SK-N-SH (cell line): ENCODE results near the gene RHBDL3.

ENCODE experiments used
- EP300 ChIP-seq, 2 experiments: IDR thresholded peaks; 2 replicates each; pipeline versions ENCODE4 v1.4.0 to v1.6.1; 2012; ENCODE audit warnings: borderline replicate concordance in 1 of 2, low read depth in 1 of 2, low read length in 1 of 2
- FOSL2 ChIP-seq: IDR thresholded peaks from 2 replicates; pipeline ENCODE4 v1.4.0; 2012; ENCODE audit warnings: low read depth, mild to moderate bottlenecking, moderate library complexity, borderline replicate concordance
- MXI1 ChIP-seq: IDR thresholded peaks from 2 replicates; pipeline ENCODE4 v1.6.1; 2012; ENCODE audit warnings: mild to moderate bottlenecking, low read depth, low read length, improper control_type of control experiment
- POLR2AphosphoS5 ChIP-seq: IDR thresholded peaks from 2 replicates; pipeline ENCODE4 v1.6.1; 2012; ENCODE audit warnings: low read depth, low read length
- RCOR1 ChIP-seq: fragments of 150-350 bp; IDR thresholded peaks from 2 replicates; pipeline ENCODE4 v1.6.1; 2017; ENCODE audit warnings: antibody characterized with exemption, low read length
- RFX5 ChIP-seq: IDR thresholded peaks from 2 replicates; pipeline ENCODE4 v1.6.1; 2012; ENCODE audit warnings: mild to moderate bottlenecking, improper control_type of control experiment, low read length
- TCF12 ChIP-seq: IDR thresholded peaks from 2 replicates; pipeline ENCODE4 v1.4.0; 2012
- YY1 ChIP-seq: IDR thresholded peaks from 2 replicates; pipeline ENCODE4 v1.4.0; 2012; ENCODE audit warnings: low read depth, mild to moderate bottlenecking
- TF ChIP-seq, protein P1 (sequence below): fragments of 200-600 bp; sonication (generic); IDR thresholded peaks from 2 replicates; pipeline ENCODE4 v1.6.1; 2017; ENCODE audit warnings: antibody characterized with exemption, mild to moderate bottlenecking, moderate library complexity
- TF ChIP-seq, protein P2 (sequence below): IDR thresholded peaks from 2 replicates; pipeline ENCODE4 v1.6.1; 2012; ENCODE audit warnings: mild to moderate bottlenecking, low read depth, low read length, moderate library complexity

DNA sequence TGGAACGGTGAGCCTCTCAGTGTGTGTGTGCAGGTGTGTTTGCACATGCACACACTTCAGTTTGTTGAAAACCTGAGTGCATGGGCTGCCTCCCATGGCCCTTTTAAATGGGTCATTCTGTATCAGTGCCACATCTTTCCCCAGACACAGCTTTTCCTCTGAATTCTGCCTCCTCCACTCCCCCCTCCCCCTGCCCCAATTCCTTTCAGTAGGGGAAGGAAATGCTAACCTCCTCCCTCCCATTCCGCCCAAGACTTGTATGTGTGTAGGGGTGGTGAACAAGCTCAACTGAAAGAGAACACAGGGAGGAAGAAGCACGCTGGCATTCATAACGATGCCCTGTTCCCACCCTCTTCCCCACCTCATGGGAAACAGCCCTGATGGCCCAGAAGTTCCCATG is 42.0 kb downstream of the RHBDL3 start:
- TF ChIP-seq POLR2AphosphoS5 (no peak), YY1 (no peak), TCF12 (no peak), RFX5 (no peak), EP300 (IDR thresholded peaks at IDR 0.05; ENCODE audit: borderline replicate concordance in 1 of 2, low read depth in 1 of 2, low read length in 1 of 2) (no peak), MXI1 (no peak), FOSL2 (no peak), RCOR1 (no peak)
- TF ChIP-seq, protein P1, sequence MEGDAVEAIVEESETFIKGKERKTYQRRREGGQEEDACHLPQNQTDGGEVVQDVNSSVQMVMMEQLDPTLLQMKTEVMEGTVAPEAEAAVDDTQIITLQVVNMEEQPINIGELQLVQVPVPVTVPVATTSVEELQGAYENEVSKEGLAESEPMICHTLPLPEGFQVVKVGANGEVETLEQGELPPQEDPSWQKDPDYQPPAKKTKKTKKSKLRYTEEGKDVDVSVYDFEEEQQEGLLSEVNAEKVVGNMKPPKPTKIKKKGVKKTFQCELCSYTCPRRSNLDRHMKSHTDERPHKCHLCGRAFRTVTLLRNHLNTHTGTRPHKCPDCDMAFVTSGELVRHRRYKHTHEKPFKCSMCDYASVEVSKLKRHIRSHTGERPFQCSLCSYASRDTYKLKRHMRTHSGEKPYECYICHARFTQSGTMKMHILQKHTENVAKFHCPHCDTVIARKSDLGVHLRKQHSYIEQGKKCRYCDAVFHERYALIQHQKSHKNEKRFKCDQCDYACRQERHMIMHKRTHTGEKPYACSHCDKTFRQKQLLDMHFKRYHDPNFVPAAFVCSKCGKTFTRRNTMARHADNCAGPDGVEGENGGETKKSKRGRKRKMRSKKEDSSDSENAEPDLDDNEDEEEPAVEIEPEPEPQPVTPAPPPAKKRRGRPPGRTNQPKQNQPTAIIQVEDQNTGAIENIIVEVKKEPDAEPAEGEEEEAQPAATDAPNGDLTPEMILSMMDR: no peak
- TF ChIP-seq, protein P2, sequence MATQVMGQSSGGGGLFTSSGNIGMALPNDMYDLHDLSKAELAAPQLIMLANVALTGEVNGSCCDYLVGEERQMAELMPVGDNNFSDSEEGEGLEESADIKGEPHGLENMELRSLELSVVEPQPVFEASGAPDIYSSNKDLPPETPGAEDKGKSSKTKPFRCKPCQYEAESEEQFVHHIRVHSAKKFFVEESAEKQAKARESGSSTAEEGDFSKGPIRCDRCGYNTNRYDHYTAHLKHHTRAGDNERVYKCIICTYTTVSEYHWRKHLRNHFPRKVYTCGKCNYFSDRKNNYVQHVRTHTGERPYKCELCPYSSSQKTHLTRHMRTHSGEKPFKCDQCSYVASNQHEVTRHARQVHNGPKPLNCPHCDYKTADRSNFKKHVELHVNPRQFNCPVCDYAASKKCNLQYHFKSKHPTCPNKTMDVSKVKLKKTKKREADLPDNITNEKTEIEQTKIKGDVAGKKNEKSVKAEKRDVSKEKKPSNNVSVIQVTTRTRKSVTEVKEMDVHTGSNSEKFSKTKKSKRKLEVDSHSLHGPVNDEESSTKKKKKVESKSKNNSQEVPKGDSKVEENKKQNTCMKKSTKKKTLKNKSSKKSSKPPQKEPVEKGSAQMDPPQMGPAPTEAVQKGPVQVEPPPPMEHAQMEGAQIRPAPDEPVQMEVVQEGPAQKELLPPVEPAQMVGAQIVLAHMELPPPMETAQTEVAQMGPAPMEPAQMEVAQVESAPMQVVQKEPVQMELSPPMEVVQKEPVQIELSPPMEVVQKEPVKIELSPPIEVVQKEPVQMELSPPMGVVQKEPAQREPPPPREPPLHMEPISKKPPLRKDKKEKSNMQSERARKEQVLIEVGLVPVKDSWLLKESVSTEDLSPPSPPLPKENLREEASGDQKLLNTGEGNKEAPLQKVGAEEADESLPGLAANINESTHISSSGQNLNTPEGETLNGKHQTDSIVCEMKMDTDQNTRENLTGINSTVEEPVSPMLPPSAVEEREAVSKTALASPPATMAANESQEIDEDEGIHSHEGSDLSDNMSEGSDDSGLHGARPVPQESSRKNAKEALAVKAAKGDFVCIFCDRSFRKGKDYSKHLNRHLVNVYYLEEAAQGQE: no peak
